Peyer's patch (tissue), 4 donors: Measurements from ENCODE around the gene PRPF4.

Source experiments
- POLR2A ChIP-seq, 2 donors: fragments of 450-650 bp; IDR thresholded peaks; one replicate each; pipeline ENCODE4 v1.5.1; 2017; ENCODE audit warnings: antibody characterized with exemption in 2 of 2, mild to moderate bottlenecking in 2 of 2, moderate library complexity in 2 of 2
- TF ChIP-seq, protein P1 (sequence below), 6 experiments: fragments of 450-650 bp in 4 of 6; fragments of 200-600 bp in 2 of 6; sonication (generic) in 1 of 6; IDR thresholded peaks; one replicate each; pipeline ENCODE4 v1.5.1; 2017 to 2019; ENCODE audit warnings: antibody characterized with exemption in 6 of 6, mild to moderate bottlenecking in 3 of 6, moderate library complexity in 1 of 6

DNA sequence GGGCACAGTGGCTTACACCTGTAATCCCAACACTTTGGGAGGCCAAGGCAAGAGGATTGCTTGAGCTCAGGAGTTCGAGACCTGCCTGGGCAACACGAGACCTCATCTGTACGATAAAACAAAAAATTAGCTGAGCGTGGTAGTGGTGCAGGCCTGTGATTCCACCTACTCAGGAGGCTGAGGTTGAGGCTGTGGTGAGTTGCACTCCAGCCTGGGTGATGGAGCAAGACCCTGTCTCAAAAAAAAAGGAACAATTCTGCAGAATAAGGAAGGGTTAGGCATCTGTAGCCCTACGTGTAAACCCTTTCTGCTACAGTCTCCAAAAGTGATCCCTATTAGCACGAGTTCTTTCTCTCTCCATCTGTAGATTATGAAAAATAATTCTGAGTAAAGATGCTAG lies 20.0 kb upstream of the PRPF4 start:
- no peak for TF ChIP-seq POLR2A (IDR thresholded peaks at IDR 0.05)
- TF ChIP-seq, protein P1, sequence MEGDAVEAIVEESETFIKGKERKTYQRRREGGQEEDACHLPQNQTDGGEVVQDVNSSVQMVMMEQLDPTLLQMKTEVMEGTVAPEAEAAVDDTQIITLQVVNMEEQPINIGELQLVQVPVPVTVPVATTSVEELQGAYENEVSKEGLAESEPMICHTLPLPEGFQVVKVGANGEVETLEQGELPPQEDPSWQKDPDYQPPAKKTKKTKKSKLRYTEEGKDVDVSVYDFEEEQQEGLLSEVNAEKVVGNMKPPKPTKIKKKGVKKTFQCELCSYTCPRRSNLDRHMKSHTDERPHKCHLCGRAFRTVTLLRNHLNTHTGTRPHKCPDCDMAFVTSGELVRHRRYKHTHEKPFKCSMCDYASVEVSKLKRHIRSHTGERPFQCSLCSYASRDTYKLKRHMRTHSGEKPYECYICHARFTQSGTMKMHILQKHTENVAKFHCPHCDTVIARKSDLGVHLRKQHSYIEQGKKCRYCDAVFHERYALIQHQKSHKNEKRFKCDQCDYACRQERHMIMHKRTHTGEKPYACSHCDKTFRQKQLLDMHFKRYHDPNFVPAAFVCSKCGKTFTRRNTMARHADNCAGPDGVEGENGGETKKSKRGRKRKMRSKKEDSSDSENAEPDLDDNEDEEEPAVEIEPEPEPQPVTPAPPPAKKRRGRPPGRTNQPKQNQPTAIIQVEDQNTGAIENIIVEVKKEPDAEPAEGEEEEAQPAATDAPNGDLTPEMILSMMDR (IDR thresholded peaks at IDR 0.05): no peak
